Measurements from ENCODE around the gene ADRM1. TPM values are rescaled to one million over a fixed set of nuclear protein-coding genes. Genes with fewer than 3 reads are reported as not detected.

Gene ADRM1
- total RNA-seq, 1 experiment from 2014 or later = 127 TPM

DNA sequence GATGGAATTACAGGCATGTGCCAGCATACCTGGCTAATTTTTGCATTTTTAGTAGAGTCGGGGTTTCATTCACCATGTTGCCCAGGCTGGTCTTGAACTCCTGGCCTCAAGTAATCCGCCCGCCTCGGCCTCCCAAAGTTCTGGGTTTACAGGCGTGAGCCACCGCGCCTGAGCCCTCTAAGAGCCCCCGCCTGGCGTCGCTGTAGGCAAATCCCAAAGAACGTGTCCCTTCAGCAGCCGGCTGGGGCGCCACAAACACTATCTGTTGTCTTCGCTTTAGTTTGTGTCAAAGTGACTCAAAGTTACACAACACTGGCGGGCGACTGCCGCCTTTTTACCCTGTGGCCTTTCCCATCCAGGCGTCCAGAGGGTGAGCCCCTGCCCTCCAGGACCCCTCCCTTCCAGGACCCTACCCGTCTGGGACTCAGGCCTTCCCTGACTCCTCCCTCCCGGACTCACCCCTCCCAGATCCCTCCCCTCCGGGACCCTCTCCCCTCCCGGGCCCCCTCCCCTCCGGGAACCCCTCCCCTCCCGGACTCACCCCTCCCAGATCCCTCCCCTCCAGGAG is 940 bp upstream of the ADRM1 start:
- ChIA-PET POLR2A (interaction anchor here (0.6 to 6.4 kb wide), 10 partner anchors 17 to 190 kb away, joined by 4 to 128 read pairs (median 4); partner anchors contain the start of genes LAMA5 and RPS21), CTCF (interaction anchor here (0.6 to 2.4 kb wide), 12 partner anchors 8 to 516 kb away, joined by 3 to 16 read pairs (median 6); no protein-coding TSS in a partner anchor)
- Mint-ChIP-seq H3K27ac (ENCODE audit: low read depth, unreplicated experiment) (peak overlapping the region; percentile 95), H3K36me3 (ENCODE audit: insufficient read depth, unreplicated experiment) (peaks cover 51% of the 10 kb centered on the region), H3K4me3 (ENCODE audit: unreplicated experiment) (peak overlapping the region; percentile 90), H3K27me3 (ENCODE audit: insufficient read depth, unreplicated experiment) (no peaks in the 10 kb centered on the region), H3K9me3 (ENCODE audit: unreplicated experiment) (no peaks in the 10 kb centered on the region), H3K4me1 (ENCODE audit: insufficient read depth, unreplicated experiment) (peaks cover 18% of the 10 kb centered on the region)
- TF ChIP-seq, protein P1, sequence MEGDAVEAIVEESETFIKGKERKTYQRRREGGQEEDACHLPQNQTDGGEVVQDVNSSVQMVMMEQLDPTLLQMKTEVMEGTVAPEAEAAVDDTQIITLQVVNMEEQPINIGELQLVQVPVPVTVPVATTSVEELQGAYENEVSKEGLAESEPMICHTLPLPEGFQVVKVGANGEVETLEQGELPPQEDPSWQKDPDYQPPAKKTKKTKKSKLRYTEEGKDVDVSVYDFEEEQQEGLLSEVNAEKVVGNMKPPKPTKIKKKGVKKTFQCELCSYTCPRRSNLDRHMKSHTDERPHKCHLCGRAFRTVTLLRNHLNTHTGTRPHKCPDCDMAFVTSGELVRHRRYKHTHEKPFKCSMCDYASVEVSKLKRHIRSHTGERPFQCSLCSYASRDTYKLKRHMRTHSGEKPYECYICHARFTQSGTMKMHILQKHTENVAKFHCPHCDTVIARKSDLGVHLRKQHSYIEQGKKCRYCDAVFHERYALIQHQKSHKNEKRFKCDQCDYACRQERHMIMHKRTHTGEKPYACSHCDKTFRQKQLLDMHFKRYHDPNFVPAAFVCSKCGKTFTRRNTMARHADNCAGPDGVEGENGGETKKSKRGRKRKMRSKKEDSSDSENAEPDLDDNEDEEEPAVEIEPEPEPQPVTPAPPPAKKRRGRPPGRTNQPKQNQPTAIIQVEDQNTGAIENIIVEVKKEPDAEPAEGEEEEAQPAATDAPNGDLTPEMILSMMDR (IDR thresholded peaks at IDR 0.05; ENCODE audit: unreplicated experiment) = peak; percentile 93
- intact Hi-C loops (cut with micrococcal nuclease) = loop anchor here (1.0 to 5.0 kb wide), 5 partner anchors 48 to 493 kb away; partner anchors contain the start of gene LAMA5
- no TSS peak for BruUV-seq (replicated peaks)
- DNase-seq (ENCODE audit: unreplicated experiment) = peak; percentile 95

GRCh38 chr20:62303062-62303339 is 204 bp downstream of the ADRM1 start:
- H3K9me3 Mint-ChIP-seq (ENCODE audit: unreplicated experiment) = no peaks in the 10 kb centered on the region
- peak overlapping the region; percentile 90 for H3K4me3 Mint-ChIP-seq (ENCODE audit: unreplicated experiment)
- H3K27me3 Mint-ChIP-seq (ENCODE audit: insufficient read depth, unreplicated experiment) = no peaks in the 10 kb centered on the region
- peaks cover 63% of the 10 kb centered on the region for H3K36me3 Mint-ChIP-seq (ENCODE audit: insufficient read depth, unreplicated experiment)
- peaks cover 18% of the 10 kb centered on the region for H3K4me1 Mint-ChIP-seq (ENCODE audit: insufficient read depth, unreplicated experiment)
- no TSS peak for BruUV-seq (replicated peaks)
- intact Hi-C loops (cut with micrococcal nuclease) = loop anchor here (2.0 to 5.0 kb wide), 3 partner anchors 64 to 492 kb away; partner anchors contain the start of gene LAMA5
- no peak for DNase-seq (ENCODE audit: unreplicated experiment)
- H3K27ac Mint-ChIP-seq (ENCODE audit: low read depth, unreplicated experiment) = peak overlapping the region; percentile 95
- CTCF ChIA-PET = interaction anchor here (0.8 to 1.6 kb wide), 8 partner anchors 9 to 80 kb away, joined by 3 to 15 read pairs (median 4); no protein-coding TSS in a partner anchor
- POLR2A ChIA-PET = interaction anchor here (0.6 to 6.4 kb wide), 9 partner anchors 15 to 491 kb away, joined by 4 to 128 read pairs (median 7); partner anchors contain the start of genes LAMA5 and RPS21
- TF ChIP-seq, protein P1 (IDR thresholded peaks at IDR 0.05; ENCODE audit: unreplicated experiment) = no peak

GRCh38 chr20:62303340-62304226 is 786 bp downstream of the ADRM1 start:
- intact Hi-C loops (cut with micrococcal nuclease) = loop anchor here (2.0 to 5.0 kb wide), 3 partner anchors 64 to 491 kb away; partner anchors contain the start of gene LAMA5
- Mint-ChIP-seq H3K4me1 (ENCODE audit: insufficient read depth, unreplicated experiment) (peaks cover 18% of the 10 kb centered on the region), H3K9me3 (ENCODE audit: unreplicated experiment) (no peaks in the 10 kb centered on the region), H3K36me3 (ENCODE audit: insufficient read depth, unreplicated experiment) (peaks cover 69% of the 10 kb centered on the region), H3K27ac (ENCODE audit: low read depth, unreplicated experiment) (peak overlapping the region; percentile 93), H3K27me3 (ENCODE audit: insufficient read depth, unreplicated experiment) (no peaks in the 10 kb centered on the region), H3K4me3 (ENCODE audit: unreplicated experiment) (peak overlapping the region; percentile 90)
- TF ChIP-seq, protein P1 (IDR thresholded peaks at IDR 0.05; ENCODE audit: unreplicated experiment) = no peak
- CTCF ChIA-PET = interaction anchor here (0.8 to 1.6 kb wide), 9 partner anchors 17 to 196 kb away, joined by 3 to 7 read pairs (median 4); no protein-coding TSS in a partner anchor
- no TSS peak for BruUV-seq (replicated peaks)
- POLR2A ChIA-PET = interaction anchor here (0.7 to 6.4 kb wide), 12 partner anchors 15 to 490 kb away, joined by 3 to 128 read pairs (median 5); partner anchors contain the start of genes LAMA5 and RPS21
- DNase-seq (ENCODE audit: unreplicated experiment) = peak; percentile 48

Data from MCF 10A (cell line).